GM23338 (cell line): ENCODE results near the gene MFSD2B.

Source experiments
- CREB1 ChIP-seq: fragments of 250-450 bp; sonication (Bioruptor Pico); IDR thresholded peaks from 2 replicates; pipeline ENCODE4 v1.5.0; 2020; ENCODE audit warnings: low read depth, mild to moderate bottlenecking, moderate library complexity
- EZH2 ChIP-seq: fragments of 200-600 bp; sonication (generic); IDR thresholded peaks from one replicate; pipeline ENCODE4 v1.8.0; 2017; ENCODE audit warnings: antibody characterized with exemption, mild to moderate bottlenecking, low read depth; ENCODE audit not compliant: unreplicated experiment
- EZH2phosphoT487 ChIP-seq: fragments of 200-600 bp; sonication (generic); IDR thresholded peaks from one replicate; pipeline ENCODE4 v1.8.1; 2018; ENCODE audit warnings: antibody characterized with exemption; ENCODE audit not compliant: unreplicated experiment
- JUNB ChIP-seq: IDR thresholded peaks from one replicate; pipeline ENCODE4 v1.6.1; 2016; ENCODE audit warnings: antibody characterized with exemption; ENCODE audit not compliant: unreplicated experiment
- NANOG ChIP-seq: IDR thresholded peaks from 2 replicates; pipeline ENCODE4 v1.6.1; 2016; ENCODE audit warnings: antibody characterized with exemption, borderline replicate concordance
- POLR2AphosphoS5 ChIP-seq: IDR thresholded peaks from 2 replicates; pipeline ENCODE4 v1.6.1; 2016; ENCODE audit warnings: antibody characterized with exemption, low read depth
- STAT1 ChIP-seq: IDR thresholded peaks from one replicate; pipeline ENCODE4 v1.6.1; 2016; ENCODE audit warnings: antibody characterized with exemption; ENCODE audit not compliant: unreplicated experiment
- ZNF114 ChIP-seq: fragments of 250-450 bp; sonication (Bioruptor Pico); IDR thresholded peaks from 2 replicates; pipeline ENCODE4 v1.5.0; 2020; ENCODE audit warnings: mild to moderate bottlenecking, moderate library complexity
- ZNF331 ChIP-seq: fragments of 250-450 bp; sonication (Bioruptor Pico); IDR thresholded peaks from 2 replicates; pipeline ENCODE4 v1.5.0; 2020; ENCODE audit warnings: low read depth, mild to moderate bottlenecking, moderate library complexity
- TF ChIP-seq, protein P1 (sequence below): IDR thresholded peaks from one replicate; pipeline ENCODE4 v1.6.1; 2018; ENCODE audit warnings: antibody characterized with exemption; ENCODE audit not compliant: unreplicated experiment
- TF ChIP-seq, protein P2 (sequence below), 2 experiments: fragments of 200-600 bp in 1 of 2; sonication (generic) in 1 of 2; conservative IDR thresholded peaks; 2 replicates each; pipeline versions ENCODE4 v1.5.1 to v1.6.1; 2016 to 2017; ENCODE audit warnings: antibody characterized with exemption in 2 of 2, low read depth in 2 of 2, mild to moderate bottlenecking in 2 of 2, moderate library complexity in 1 of 2
- TF ChIP-seq, protein P3 (sequence below): IDR thresholded peaks from 2 replicates; pipeline ENCODE4 v1.6.1; 2016; ENCODE audit warnings: antibody characterized with exemption

DNA sequence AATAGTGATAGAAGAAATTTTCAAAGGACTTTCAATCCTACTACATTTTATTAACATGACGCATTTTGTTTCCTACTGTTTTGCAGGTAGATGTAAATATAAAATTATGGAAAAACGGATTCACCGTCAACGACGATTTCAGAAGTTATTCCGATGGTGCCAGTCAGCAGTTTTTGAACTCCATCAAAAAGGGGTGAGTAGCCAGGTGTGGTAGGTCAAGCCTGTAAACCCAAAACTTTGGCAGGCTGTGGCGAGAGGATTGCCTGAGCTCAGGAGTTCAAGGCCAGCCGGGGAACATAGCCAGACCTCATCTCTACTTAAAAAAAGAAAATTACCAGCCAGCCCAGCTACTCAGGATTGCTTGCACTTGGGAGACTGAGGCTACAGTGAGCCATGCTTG lies 33.0 kb upstream of the MFSD2B start:
- TF ChIP-seq, protein P1, sequence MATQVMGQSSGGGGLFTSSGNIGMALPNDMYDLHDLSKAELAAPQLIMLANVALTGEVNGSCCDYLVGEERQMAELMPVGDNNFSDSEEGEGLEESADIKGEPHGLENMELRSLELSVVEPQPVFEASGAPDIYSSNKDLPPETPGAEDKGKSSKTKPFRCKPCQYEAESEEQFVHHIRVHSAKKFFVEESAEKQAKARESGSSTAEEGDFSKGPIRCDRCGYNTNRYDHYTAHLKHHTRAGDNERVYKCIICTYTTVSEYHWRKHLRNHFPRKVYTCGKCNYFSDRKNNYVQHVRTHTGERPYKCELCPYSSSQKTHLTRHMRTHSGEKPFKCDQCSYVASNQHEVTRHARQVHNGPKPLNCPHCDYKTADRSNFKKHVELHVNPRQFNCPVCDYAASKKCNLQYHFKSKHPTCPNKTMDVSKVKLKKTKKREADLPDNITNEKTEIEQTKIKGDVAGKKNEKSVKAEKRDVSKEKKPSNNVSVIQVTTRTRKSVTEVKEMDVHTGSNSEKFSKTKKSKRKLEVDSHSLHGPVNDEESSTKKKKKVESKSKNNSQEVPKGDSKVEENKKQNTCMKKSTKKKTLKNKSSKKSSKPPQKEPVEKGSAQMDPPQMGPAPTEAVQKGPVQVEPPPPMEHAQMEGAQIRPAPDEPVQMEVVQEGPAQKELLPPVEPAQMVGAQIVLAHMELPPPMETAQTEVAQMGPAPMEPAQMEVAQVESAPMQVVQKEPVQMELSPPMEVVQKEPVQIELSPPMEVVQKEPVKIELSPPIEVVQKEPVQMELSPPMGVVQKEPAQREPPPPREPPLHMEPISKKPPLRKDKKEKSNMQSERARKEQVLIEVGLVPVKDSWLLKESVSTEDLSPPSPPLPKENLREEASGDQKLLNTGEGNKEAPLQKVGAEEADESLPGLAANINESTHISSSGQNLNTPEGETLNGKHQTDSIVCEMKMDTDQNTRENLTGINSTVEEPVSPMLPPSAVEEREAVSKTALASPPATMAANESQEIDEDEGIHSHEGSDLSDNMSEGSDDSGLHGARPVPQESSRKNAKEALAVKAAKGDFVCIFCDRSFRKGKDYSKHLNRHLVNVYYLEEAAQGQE, result no peak
- no peak for TF ChIP-seq POLR2AphosphoS5
- TF ChIP-seq, protein P2, sequence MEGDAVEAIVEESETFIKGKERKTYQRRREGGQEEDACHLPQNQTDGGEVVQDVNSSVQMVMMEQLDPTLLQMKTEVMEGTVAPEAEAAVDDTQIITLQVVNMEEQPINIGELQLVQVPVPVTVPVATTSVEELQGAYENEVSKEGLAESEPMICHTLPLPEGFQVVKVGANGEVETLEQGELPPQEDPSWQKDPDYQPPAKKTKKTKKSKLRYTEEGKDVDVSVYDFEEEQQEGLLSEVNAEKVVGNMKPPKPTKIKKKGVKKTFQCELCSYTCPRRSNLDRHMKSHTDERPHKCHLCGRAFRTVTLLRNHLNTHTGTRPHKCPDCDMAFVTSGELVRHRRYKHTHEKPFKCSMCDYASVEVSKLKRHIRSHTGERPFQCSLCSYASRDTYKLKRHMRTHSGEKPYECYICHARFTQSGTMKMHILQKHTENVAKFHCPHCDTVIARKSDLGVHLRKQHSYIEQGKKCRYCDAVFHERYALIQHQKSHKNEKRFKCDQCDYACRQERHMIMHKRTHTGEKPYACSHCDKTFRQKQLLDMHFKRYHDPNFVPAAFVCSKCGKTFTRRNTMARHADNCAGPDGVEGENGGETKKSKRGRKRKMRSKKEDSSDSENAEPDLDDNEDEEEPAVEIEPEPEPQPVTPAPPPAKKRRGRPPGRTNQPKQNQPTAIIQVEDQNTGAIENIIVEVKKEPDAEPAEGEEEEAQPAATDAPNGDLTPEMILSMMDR (conservative IDR thresholded peaks at IDR 0.05; ENCODE audit: low read depth in 2 of 2), result no peak
- no peak for TF ChIP-seq EZH2
- TF ChIP-seq ZNF331 (CRISPR knock-in tag), result no peak
- TF ChIP-seq EZH2phosphoT487, result no peak
- TF ChIP-seq CREB1 (CRISPR knock-in tag), result no peak
- TF ChIP-seq ZNF114, result no peak
- TF ChIP-seq JUNB, result no peak
- no peak for TF ChIP-seq NANOG
- TF ChIP-seq, protein P3, sequence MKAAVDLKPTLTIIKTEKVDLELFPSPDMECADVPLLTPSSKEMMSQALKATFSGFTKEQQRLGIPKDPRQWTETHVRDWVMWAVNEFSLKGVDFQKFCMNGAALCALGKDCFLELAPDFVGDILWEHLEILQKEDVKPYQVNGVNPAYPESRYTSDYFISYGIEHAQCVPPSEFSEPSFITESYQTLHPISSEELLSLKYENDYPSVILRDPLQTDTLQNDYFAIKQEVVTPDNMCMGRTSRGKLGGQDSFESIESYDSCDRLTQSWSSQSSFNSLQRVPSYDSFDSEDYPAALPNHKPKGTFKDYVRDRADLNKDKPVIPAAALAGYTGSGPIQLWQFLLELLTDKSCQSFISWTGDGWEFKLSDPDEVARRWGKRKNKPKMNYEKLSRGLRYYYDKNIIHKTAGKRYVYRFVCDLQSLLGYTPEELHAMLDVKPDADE, result no peak
- TF ChIP-seq STAT1, result no peak
